NCI-H2029 treated with DMSO at 0.1 percent for 48 hours (cell line): ENCODE measurements around the gene HABP2.

Source experiments
- DNase-seq: peaks from one replicate; lab custom pipeline; 2025; lab: John Stamatoyannopoulos, UW

The HABP2 gene

GRCh38 chr10:113552701-113553100, at the start of gene HABP2:
Gene HABP2, plus strand, starts transcription at chr10:113553053. Its CDS starts 69 bp downstream, at chr10:113553122.
- DNase-seq = no peak

- no peak for DNase-seq
Measured at GRCh38 chr10:113503930-113504329, 48.9 kb upstream of the HABP2 start.

- DNase-seq = no peak
Measured at GRCh38 chr10:113504423-113504822, 48.4 kb upstream of the HABP2 start.

- DNase-seq = no peak
Measured at GRCh38 chr10:113506476-113506875, 46.4 kb upstream of the HABP2 start.

- DNase-seq = no peak
Measured at GRCh38 chr10:113511419-113511818, 41.4 kb upstream of the HABP2 start.

- no peak for DNase-seq
Measured at GRCh38 chr10:113515161-113515560, 37.7 kb upstream of the HABP2 start.

GRCh38 chr10:113515601-113516000, 37.3 kb upstream of the HABP2 start:
- no peak for DNase-seq

GRCh38 chr10:113516061-113516460, 36.8 kb upstream of the HABP2 start:
- DNase-seq = no peak

GRCh38 chr10:113517165-113517900, 35.5 kb upstream of the HABP2 start:
- no peak for DNase-seq

- no peak for DNase-seq
Measured at GRCh38 chr10:113517901-113518260, 35.0 kb upstream of the HABP2 start.

- DNase-seq = no peak
Measured at GRCh38 chr10:113518415-113518814, 34.4 kb upstream of the HABP2 start.

- DNase-seq = no peak
Measured at GRCh38 chr10:113518816-113519591, 33.8 kb upstream of the HABP2 start.

GRCh38 chr10:113519681-113520115, 33.2 kb upstream of the HABP2 start:
- DNase-seq = no peak

- no peak for DNase-seq
Measured at GRCh38 chr10:113520261-113520660, 32.6 kb upstream of the HABP2 start.

GRCh38 chr10:113520690-113521474, 32.0 kb upstream of the HABP2 start:
- DNase-seq = peak; percentile 13

GRCh38 chr10:113521475-113521795, 31.4 kb upstream of the HABP2 start:
- no peak for DNase-seq

- DNase-seq = no peak
Measured at GRCh38 chr10:113522460-113522859, 30.4 kb upstream of the HABP2 start.

GRCh38 chr10:113523071-113523470, 29.8 kb upstream of the HABP2 start:
- DNase-seq = no peak

- DNase-seq = no peak
Measured at GRCh38 chr10:113523628-113524027, 29.2 kb upstream of the HABP2 start.

- DNase-seq = no peak
Measured at GRCh38 chr10:113524120-113524519, 28.7 kb upstream of the HABP2 start.

GRCh38 chr10:113524539-113525490, 28.0 kb upstream of the HABP2 start:
- no peak for DNase-seq

- DNase-seq = no peak
Measured at GRCh38 chr10:113525713-113526112, 27.1 kb upstream of the HABP2 start.
